ENCODE data around the gene EBNA1BP2.
A peak's percentile ranks its signal among the peaks of the same experiment; 100 is the strongest.
"Not testable (repeated sequence)": the region's sequence is repeated elsewhere in the genome, so short reads cannot be mapped to it uniquely, and the experiment has no call there.

Gene EBNA1BP2, protein sequence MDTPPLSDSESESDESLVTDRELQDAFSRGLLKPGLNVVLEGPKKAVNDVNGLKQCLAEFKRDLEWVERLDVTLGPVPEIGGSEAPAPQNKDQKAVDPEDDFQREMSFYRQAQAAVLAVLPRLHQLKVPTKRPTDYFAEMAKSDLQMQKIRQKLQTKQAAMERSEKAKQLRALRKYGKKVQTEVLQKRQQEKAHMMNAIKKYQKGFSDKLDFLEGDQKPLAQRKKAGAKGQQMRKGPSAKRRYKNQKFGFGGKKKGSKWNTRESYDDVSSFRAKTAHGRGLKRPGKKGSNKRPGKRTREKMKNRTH

DNA sequence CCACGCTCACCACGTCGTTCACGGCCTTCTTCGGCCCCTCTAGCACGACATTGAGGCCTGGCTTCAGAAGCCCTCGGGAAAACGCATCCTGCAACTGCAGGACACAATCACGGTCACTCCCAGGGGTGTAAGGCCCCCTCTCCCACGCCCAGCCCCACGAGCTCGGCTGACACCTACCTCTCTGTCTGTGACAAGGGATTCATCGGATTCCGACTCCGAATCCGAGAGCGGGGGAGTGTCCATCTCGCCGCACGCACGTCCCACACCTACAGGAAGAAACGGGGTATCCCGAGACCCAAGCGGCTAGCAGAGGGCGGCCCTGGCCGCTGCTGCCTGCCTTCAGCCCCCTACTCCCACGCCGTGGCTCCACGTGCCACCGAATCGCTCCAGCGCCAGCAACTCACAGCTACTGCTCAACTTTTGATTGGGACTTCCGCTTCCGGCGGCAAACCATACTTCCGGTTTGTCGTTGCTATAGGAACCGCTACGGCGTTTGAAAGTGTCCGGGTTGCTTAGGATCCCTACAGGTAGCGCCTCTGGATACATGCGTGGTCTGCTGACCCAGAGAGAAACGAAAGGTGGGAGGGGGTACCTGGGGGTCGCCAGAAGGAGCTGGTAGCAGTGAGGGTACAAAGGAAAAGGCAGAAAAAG lies at the start of gene EBNA1BP2, which contains the start of gene CFAP57:
EBNA1BP2 (minus strand) TSS at position 415 of the 651 bp plus-strand sequence; CDS start at position 243, 172 bp downstream.
CFAP57 (plus strand) TSS at position 455 of the 651 bp plus-strand sequence. CDS start 424 bp downstream, outside the sequence.
- peak; percentile 80 for DNase-seq

DNA sequence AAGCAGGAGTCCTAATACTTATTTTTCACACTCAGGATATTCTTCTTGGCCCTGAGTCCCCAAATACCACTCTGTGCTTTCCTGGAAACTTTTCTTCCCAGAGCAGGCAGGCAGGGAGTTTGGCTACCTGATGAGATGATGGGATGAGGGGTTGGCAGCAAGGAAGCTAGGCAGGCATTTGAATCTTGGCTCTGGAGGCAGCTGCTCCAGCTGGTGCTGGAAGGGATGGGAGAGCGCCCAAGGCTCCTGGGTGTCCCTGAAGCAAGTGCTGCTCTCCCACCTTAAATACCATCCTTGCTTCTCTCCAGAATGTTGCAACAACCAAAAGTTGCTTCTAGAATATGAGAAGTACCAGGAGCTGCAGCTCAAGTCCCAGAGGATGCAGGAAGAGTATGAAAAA lies 49.7 kb upstream of the EBNA1BP2 start:
- no peak for DNase-seq

DNA sequence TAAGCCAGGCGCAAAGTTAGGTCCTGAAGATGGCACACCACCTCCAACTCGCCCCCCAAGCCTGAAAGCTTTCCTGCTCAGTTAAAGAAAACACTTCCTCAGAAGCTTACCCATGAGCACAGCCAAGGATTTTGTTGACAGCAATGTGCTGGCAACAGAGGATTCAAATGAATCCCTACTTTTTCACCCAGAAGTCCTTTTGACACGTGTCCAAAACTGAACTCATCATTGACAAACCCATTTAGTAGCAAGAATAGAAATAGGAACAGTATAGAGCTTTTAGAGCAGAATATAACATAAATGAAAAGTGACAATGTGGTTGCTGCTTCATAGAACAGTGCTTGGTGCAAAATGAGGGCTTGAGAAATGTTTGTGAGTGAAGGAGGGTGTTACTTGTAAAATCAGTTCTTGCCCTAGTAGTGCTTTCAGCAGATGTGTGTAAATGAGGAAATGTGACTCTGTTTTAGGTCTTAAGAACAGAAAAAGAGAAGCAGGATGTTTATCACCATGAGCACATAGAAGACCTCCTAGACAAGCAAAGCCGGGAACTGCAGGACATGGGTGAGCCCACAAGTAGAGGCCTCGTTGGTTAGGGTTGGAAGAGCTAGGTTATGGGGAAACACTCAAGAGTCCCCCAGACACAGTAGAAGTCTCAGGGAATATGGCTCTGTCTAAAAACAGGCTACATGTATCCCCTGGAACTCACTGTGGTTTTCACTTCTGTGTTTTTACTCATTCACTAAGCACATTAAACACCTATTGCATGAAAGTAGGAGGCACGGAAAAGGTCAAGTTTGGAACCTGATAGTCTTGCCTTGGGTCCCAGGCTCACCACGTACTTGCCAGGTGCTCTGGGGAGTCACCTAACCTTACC lies 49.1 kb upstream of the EBNA1BP2 start:
- DNase-seq: no peak

DNA sequence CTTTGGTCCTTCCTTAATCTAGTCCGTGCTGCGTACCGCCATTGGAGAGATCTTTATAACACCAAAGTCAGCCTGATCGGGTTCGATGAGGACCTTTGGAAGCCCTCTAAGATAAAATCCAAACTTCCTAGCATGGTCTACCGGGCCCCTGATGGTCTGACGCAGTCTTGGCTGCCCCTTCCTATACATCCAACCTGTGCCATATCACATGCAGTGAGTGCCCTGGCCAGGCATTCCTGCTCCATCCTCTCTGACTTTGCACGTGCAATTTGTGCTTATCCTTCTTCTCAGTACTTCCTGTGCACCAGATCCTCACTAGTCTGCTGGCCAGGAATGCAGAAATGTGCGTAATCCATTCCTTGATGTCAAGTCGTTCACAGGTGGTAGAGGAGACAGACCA lies 45.7 kb upstream of the EBNA1BP2 start:
- no peak for DNase-seq

DNA sequence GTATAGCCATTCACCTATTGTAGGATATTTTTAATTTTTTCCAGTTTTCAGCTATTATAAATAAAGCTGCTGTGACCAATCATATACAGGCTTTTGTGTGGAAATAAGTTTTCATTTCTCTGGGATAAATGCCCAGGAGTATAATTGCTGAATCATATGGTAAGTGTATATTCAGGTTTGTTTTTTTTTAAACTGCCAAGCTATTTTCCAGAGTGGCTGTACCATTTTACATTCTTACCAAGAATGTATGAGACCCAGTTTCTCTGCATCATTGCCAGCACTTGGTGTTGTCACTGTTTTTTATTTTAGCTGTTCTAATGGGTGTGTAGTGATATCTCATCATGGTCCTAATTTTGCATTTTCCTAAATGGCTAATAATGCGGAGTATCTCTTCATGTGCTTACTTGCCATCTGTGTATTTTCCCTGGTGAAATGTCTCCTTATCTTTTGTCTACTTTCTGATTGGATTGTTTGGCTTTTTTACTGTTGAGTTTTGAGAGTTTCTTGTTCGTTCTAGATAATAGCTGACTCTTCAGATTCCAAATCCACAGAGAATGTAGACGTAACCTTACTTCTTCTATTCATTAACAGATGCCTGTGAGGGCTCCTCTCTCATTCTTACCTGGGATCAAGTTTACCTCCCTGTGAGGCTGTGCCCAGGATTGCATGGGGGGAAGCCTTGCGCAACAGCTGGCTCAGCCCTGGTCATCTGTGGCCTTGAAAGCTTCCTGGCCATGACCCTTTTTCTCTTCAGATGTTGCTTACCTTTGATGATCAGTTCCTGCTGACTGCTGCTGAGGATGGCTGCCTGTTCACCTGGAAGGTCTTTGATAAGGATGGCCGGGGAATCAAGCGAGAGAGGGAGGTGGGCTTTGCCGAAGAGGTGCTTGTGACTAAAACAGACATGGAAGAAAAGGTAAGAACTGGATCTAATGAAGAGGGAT lies 42.7 kb upstream of the EBNA1BP2 start:
- DNase-seq: no peak

DNA sequence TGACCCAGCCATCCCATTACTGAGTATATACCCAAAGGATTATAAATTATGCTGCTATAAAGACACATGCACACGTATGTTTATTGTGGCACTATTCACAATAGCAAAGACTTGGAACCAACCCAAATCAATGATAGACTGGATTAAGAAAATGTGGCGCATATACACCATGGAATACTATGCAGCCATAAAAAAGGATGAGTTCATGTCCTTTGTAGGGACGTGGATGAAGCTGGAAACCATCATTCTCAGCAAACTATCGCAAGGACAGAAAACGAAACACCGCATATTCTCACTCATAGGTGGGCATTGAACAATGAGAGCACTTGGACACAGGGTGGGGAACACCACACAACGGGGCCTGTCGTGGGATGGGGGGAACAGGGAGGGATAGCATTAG lies 36.2 kb upstream of the EBNA1BP2 start:
- not testable (repeated sequence) for DNase-seq

DNA sequence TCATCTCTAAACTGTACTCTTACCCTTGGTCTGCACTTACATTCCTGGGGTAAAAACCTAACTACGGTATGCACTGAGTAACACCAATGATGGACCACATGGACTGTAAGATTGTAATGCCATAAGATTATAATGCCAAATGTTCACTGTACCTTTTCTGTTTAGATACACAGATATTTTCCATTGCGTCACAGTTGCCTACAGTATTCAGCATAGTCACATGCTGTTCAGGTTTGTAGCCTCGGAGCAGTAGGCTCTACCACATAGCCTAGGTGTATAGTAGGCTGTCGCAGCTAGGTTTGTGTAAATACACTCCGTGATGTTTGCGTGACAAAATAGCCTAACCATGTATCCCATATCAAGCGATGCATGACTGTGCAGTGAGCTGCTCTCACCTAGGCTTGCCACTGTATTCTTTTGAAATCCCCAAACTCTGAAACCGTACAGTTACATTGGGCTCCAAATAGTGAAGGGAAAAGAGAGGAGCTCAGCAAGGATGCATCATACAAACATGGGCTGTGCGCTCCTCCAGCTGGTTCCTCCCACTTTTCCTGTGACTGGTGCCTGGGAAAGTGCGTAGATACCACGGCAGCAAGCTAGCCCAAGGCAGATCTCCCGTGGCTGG lies 35.3 kb upstream of the EBNA1BP2 start:
- DNase-seq: no peak

DNA sequence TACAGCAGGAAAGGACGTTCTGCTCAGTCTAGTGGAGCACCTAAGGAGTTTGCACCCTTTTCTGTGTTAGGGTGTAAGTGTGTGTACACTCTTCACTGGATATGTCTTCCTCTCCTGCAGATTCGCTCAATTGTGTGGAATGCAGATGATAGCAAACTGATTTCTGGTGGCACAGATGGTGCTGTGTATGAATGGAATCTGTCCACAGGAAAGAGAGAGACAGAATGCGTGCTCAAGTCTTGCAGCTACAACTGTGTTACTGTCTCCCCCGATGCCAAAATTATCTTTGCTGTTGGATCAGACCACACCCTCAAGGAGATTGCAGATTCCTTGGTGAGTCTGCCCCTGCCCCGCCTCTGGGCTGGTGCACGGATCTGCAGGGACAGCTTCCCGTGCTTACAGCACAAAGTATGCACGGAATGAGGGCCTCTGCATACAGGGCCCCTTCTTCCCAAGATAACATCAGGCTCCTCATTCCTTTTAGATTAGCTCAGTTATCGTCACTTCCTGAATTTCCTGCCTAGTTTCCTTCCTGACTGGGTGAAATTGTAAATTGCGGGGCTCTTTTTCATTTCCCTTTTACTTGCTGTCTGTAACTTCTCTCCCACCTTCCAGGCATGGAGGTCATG lies 34.6 kb upstream of the EBNA1BP2 start:
- no peak for DNase-seq

DNA sequence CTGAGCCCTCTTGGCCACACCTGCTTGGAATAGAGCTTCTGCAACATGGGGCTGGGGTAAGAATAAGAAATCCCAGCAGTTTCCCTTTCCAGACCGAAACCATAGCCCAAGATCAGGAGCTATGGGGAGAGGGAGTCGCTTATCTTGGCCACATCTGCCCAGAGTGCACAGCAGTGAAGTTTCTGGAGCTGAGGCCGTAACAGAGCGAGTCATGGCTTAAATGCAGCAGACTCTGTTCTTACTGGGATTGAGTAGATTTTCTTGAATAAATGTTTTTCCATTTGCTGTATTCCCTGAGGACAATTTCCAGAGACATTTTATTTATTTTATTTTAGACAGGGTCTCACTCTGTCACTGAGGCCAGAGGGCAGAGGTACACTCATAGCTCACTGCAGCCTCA lies 33.6 kb upstream of the EBNA1BP2 start:
- no peak for DNase-seq

DNA sequence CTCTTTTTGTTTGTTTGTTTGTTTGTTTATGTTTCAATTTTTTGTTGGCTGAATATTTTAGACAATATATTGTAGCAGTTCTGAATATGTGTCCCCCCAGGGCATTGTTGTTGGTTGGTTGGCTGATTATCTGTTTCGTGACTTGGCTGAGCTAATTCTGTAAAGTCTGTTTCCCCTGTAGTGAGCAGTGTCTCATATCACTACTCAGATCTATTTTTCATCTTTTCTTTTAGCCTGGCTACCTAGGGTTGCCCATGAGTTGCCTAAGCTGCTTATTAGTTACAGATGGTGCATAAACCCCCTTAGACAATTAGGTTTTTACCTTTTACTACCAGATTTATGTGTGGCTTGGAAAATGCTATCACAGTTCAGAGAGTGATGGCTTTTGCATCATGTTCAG lies 32.3 kb upstream of the EBNA1BP2 start:
- no peak for DNase-seq

DNA sequence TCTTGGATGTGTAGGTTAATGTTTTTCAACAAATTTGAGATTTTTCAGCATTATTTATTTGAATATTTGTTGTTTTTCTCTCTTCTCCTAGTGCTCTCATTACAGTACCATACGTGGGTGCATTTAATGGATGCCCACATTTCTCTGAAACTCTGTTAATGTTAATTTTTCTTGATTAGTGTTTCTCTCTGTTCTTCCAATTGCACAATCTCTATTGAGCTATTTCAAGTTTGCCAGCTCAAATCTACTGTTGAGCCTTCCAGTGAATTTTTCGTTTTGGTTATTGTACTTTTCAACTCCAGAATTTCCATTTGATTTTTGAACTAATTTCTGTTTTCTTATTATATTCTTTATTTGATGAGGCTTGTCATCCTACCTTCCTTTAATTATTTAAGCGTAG lies 31.8 kb upstream of the EBNA1BP2 start:
- DNase-seq: no peak

DNA sequence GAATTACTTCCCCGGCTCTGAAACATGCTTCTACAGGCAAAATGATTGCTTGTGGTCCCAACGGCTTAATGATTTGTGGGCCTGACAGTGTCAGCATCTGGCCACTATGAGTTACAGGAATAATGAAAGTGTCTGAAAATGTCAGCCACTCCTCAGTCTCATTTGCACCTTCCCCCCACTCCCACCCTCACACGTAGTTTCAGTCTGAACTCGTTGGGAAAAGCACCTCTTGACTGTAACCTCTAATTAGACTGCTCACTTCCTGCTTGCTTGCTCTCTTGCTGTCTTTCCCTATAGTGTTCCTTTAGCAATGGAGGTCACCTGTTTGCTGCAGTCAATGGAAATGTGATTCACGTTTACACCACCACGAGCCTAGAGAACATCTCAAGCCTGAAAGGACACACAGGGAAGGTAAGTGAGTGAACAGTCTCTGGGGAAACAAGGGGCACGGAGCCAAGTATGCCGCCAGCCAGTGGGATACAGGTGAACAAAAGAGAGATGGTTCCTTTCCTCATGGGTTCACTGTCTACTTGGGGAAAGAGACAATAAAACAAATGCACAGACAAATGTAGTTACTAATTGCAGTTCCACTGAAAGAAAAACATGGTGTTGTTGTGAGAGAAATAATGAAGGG lies 27.1 kb upstream of the EBNA1BP2 start:
- DNase-seq: peak; percentile 9

DNA sequence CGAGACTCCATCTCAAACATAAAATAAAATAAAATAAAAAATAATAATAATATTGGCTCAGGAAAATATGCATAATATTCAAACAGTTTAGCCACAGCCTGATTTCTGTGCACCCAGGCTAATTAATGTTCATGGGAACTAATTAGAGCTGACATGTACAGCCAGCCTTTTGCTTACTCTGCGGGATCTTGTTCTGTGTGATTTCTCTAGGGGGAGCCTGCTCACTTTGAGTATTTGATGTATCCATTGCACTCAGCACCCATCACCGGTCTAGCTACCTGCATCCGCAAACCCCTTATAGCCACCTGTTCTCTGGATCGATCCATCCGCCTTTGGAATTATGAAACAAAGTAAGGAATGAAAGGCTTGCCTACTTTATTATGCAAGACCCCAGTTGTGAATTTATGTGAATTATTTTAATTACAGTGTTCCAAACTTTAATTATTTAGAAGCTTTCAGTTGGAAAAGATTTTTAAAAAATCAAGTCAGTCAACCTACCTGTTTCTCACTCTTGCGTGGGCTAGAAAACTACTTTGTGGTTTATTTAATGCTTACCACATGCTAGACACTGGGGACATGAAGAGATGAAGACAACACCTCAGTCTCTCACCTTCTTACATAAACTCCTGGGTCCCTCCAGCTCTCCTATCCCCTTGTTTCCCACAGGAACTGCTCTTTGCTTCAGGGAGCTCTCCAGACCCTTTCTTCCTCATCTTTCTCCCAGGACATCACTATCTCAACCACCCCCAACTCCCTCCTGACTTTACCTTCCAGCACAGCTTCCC lies 25.4 kb upstream of the EBNA1BP2 start:
- DNase-seq: peak; percentile 14

DNA sequence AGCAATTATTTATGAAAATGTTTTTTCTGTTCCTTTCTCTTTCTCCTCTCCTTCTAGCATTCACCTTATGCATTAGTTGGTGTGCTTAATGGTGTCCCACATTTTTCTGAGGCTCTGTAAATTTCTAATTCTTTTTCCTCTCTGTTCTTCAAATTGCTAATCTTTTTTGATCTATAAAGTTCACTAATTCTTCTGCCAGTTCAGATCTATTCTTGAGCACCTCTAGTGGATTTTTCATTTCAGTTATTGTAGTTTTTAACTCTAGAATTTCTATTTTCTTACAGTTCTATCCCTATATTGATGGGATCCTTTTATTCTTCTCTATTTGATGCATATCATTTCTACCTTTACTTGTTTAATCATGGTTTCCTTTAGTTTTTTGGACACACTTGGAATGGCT lies 22.4 kb upstream of the EBNA1BP2 start:
- no peak for DNase-seq

DNA sequence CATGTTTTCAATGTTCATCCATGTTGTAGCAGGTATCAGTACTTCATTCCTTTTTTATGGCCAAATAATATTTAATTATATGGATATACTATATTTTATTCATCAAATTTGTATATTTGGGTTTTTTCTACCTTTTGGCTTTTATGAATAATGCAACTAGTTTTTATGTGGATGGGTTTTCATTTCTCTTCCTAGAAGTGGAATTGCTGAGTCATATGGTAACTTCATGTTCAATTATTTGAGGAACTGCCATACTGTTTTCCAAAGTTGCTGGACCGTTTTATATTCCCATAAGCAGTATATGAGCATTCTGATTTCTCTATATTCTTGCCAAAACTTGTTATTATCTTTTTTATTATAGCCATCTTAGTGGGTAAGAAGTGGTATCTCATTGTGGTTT lies 16.0 kb upstream of the EBNA1BP2 start:
- no peak for DNase-seq

DNA sequence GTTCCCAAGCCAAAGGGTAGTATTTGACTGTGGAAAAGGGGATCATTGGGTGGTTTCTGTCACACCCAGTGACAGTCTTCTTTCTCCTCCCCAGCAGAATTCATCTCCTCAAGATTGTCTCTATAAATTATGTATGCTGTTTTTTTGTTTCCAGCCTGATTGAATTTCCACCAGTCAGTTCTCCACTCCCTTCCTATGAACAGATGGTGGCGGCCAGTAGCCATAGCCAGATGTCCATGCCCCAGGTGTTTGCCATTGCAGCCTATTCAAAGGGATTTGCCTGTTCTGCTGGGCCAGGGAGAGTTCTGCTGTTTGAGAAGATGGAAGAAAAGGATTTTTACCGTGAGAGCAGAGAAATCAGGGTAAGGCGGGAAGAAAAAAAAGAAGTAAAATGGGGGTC lies 12.9 kb upstream of the EBNA1BP2 start:
- DNase-seq: no peak

DNA sequence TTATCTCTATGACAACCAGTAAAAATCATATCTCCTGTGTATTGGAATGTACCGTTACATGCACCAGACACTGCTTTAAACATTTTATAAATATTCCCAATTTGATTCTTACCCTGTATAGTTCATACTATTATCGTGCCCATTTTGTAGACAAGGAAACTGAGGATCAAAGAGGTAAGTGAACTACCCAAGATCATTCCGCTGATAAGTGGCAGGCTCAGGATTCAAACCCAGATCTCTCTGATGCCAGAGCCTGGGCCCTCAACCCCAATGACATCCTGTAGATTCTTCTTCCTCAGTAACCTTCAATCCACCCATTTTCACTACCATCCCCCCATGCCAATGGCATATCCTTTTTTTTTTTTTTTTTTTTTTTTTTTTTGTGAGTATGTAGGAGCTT lies 12.3 kb upstream of the EBNA1BP2 start:
- DNase-seq: no peak

DNA sequence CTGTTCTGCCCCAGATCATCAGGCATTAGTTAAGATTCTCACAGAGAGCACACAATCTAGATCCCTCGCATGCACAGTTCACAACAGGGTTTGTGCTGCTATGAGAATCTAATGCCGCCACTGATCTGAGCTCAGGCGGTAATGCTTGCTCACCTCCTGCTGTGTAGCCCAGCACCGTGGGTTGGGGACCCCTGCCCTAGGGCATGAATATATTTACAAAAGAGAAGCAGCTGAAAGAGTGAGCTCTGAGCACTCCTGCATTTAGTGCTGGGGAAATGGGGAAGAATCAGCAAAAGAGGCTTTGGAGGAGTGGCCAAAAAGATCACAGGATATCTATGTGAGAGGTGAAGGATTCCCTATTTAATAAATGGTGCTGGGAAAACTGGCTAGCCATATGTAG lies 5.6 kb upstream of the EBNA1BP2 start:
- peak; percentile 35 for DNase-seq

DNA sequence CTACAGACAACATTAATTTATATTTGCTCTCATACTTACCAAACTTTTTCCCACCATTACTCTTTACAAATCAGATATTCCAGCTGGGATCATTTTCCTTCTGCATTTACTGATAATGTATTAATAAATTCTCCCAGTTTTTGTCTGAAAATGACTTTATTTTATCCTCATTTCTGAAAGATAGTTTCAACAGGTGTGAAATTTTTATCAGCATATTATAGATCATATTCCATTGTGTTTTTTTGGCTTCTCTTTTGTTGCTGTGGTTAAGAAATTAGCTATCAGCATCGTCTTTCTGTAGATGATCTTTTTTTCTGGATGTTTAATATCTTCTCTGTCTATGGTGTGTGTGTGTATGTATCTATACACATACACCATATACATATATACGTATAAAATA lies 2.8 kb upstream of the EBNA1BP2 start:
- DNase-seq: no peak

DNA sequence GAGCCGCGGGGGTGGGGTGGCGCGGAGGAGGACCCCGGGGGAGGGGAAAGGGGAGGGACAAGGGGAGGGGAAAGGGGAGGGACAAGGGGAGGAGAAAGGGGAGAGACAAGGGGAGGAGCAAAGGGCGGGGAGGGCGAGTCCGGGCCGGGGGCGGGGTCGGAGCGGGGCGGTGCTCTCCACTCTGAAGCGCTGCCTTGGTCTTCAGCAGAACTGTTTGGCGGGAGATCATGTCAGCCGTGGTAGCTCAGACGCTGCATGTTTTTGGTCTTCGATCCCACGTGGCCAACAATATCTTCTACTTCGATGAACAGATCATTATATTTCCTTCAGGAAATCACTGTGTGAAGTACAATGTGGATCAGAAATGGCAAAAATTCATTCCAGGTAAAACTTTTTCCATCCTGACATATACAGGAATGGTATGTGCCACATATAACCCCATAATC lies 460 bp upstream of the EBNA1BP2 start:
- DNase-seq: peak; percentile 83
